GM06990 (cell line): ENCODE results near the gene PDE8B.
A peak's percentile ranks its signal among the peaks of the same experiment; 100 is the strongest.

Experiments used
- DNase-seq: peaks from one replicate; pipeline ENCODE4 v3.0.0-alpha.2; 2011; ENCODE audit not compliant: insufficient read length; ENCODE audit errors: extremely low read depth
- H3K27me3 ChIP-seq: replicated peaks from 2 replicates; pipeline ENCODE4 v1.6.0; 2011; ENCODE audit warnings: low read length; ENCODE audit not compliant: control insufficient read depth, insufficient read depth
- H3K36me3 ChIP-seq: 2 replicates; pipeline ENCODE4 v1.5.1; 2011; ENCODE audit warnings: low read length; ENCODE audit not compliant: control insufficient read depth, insufficient read depth
- H3K4me3 ChIP-seq: replicated peaks from 2 replicates; pipeline ENCODE4 v1.5.1; 2011; ENCODE audit warnings: low read depth, mild to moderate bottlenecking, control low read depth, low read length
- CTCF ChIP-seq: IDR thresholded peaks from 2 replicates; pipeline ENCODE4 v1.5.1; 2011; ENCODE audit warnings: low read length, control low read depth, mild to moderate bottlenecking, inconsistent platforms; ENCODE audit not compliant: insufficient read depth, poor library complexity, severe bottlenecking

Gene PDE8B

GRCh38 chr5:77204967-77205366 is 5.5 kb upstream of the PDE8B start:
- TF ChIP-seq CTCF: no peak
- no peak for DNase-seq
- Histone ChIP-seq H3K4me3 (no peak overlapping the region), H3K36me3 (no peaks in the 10 kb centered on the region), H3K27me3 (peaks cover 3% of the 10 kb centered on the region)

- H3K27me3 ChIP-seq: peaks cover 7% of the 10 kb centered on the region
Measured at GRCh38 chr5:77208507-77209163, 1.8 kb upstream of the PDE8B start.

GRCh38 chr5:77209495-77210090 is 887 bp upstream of the PDE8B start:
- peak overlapping the region; percentile 48; the same call in 1 of the 2 replicates for H3K4me3 ChIP-seq
- H3K27me3 ChIP-seq: peaks cover 7% of the 10 kb centered on the region
- no peak for DNase-seq
- H3K36me3 ChIP-seq: no peaks in the 10 kb centered on the region
- no peak for TF ChIP-seq CTCF

More at GRCh38 chr5:77208507-77209163, 1.8 kb upstream of the PDE8B start:
- no peaks in the 10 kb centered on the region for H3K36me3 ChIP-seq
- no peak overlapping the region for H3K4me3 ChIP-seq
- DNase-seq: no peak
- TF ChIP-seq CTCF: no peak

DNA sequence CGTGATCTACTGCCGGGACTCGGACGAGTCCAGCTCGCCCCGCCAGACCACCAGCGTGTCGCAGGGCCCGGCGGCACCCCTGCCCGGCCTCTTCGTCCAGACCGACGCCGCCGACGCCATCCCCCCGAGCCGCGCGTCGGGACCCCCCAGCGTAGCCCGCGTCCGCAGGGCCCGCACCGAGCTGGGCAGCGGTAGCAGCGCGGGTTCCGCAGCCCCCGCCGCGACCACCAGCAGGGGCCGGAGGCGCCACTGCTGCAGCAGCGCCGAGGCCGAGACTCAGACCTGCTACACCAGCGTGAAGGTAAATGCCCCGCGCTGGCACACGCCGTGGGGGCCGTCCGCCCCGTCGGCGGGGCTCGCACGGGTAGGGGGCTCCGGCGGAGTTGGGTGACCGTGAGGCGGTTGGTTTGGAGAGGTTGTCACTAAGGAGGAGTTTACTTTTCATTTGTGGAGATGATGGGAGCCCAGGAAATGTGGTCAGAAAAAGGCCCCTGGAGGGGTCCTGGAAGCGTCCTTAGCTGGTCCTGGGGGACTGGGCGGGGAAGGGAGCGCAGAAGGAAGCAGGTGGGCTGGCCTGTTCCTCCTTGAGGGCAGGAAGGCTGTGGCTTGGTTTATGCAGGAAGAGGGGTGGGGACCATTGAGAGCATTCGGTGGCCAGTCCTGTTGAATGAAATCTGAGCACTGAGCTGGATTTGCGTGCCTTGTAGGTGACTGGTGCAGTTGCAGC is 647 bp downstream of the PDE8B start:
- TF ChIP-seq CTCF: no peak
- Histone ChIP-seq H3K27me3 (peaks cover 7% of the 10 kb centered on the region), H3K4me3 (peak overlapping the region; percentile 48), H3K36me3 (no peaks in the 10 kb centered on the region)
- DNase-seq: no peak

DNA sequence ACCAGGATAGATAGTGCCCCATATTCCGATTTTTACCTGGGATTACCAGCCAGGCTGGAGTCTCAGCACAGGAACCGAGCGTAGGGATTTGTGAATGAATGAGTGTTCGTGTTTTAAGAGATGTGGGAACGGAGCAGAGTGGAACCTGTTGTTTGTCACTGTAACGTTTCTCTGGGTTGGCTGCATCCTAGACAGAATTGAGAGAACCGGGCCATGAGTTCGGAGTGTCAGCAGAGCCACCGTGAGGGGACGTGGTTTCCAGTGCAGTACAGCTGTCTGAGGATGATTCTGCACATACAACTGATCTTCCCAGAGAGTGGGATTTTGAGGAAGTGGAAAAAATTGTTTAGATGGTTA is 1.2 kb downstream of the PDE8B start:
- DNase-seq: no peak
- Histone ChIP-seq H3K36me3 (no peaks in the 10 kb centered on the region), H3K27me3 (peaks cover 7% of the 10 kb centered on the region), H3K4me3 (no peak overlapping the region)
- TF ChIP-seq CTCF: no peak
